ENCODE data around the gene FOXP1. TPM values are rescaled to one million over a fixed set of nuclear protein-coding genes. Genes with fewer than 3 reads are reported as not detected.

FOXP1 gene
- total RNA-seq, 1 experiment from 2014 or later: 5.4 TPM

GRCh38 chr3:71384837-71385716, 198.5 kb downstream of the FOXP1 start:
- DNase-seq (ENCODE audit: extremely low read depth, low read depth): no peak

GRCh38 chr3:71384388-71384787, 199.1 kb downstream of the FOXP1 start:
- DNase-seq (ENCODE audit: extremely low read depth, low read depth): no peak

GRCh38 chr3:71380096-71380495, 203.4 kb downstream of the FOXP1 start:
- no peak for DNase-seq (ENCODE audit: extremely low read depth, low read depth)

- no peak for DNase-seq (ENCODE audit: extremely low read depth, low read depth)
These were observed 205.0 kb downstream of the FOXP1 start for GRCh38 chr3:71378509-71378908.

- no peak for DNase-seq (ENCODE audit: extremely low read depth, low read depth)
These were observed 206.6 kb downstream of the FOXP1 start for GRCh38 chr3:71376911-71377310.

GRCh38 chr3:71376503-71376902, 207.0 kb downstream of the FOXP1 start:
- no peak for DNase-seq (ENCODE audit: extremely low read depth, low read depth)

GRCh38 chr3:71374582-71374981, 208.9 kb downstream of the FOXP1 start:
- no peak for DNase-seq (ENCODE audit: extremely low read depth, low read depth)

- DNase-seq (ENCODE audit: extremely low read depth, low read depth): no peak
These were observed 210.5 kb downstream of the FOXP1 start for GRCh38 chr3:71372911-71373637.

GRCh38 chr3:71372241-71372768, 211.2 kb downstream of the FOXP1 start:
- no peak for DNase-seq (ENCODE audit: extremely low read depth, low read depth)

GRCh38 chr3:71371282-71371681, 212.2 kb downstream of the FOXP1 start:
- no peak for DNase-seq (ENCODE audit: extremely low read depth, low read depth)

GRCh38 chr3:71370467-71370866, 213.1 kb downstream of the FOXP1 start:
- no peak for DNase-seq (ENCODE audit: extremely low read depth, low read depth)

GRCh38 chr3:71369701-71370391, 213.7 kb downstream of the FOXP1 start:
- no peak for DNase-seq (ENCODE audit: extremely low read depth, low read depth)

- DNase-seq (ENCODE audit: extremely low read depth, low read depth): no peak
These were observed 216.4 kb downstream of the FOXP1 start for GRCh38 chr3:71366988-71367604.

- DNase-seq (ENCODE audit: extremely low read depth, low read depth): no peak
These were observed 222.1 kb downstream of the FOXP1 start for GRCh38 chr3:71361334-71361890.

GRCh38 chr3:71360764-71361163, 222.8 kb downstream of the FOXP1 start:
- DNase-seq (ENCODE audit: extremely low read depth, low read depth): no peak

- no peak for DNase-seq (ENCODE audit: extremely low read depth, low read depth)
These were observed 223.3 kb downstream of the FOXP1 start for GRCh38 chr3:71360180-71360579.

- no peak for DNase-seq (ENCODE audit: extremely low read depth, low read depth)
These were observed 225.3 kb downstream of the FOXP1 start for GRCh38 chr3:71358243-71358642.

- DNase-seq (ENCODE audit: extremely low read depth, low read depth): no peak
These were observed 227.3 kb downstream of the FOXP1 start for GRCh38 chr3:71356265-71356664.

GRCh38 chr3:71355862-71356261, 227.7 kb downstream of the FOXP1 start:
- DNase-seq (ENCODE audit: extremely low read depth, low read depth): no peak

- no peak for DNase-seq (ENCODE audit: extremely low read depth, low read depth)
These were observed 228.5 kb downstream of the FOXP1 start for GRCh38 chr3:71355037-71355436.

All from NCI-H460 (cell line).